ENCODE results near the gene BRD8.
"Not testable (repeated sequence)": the region's sequence is repeated elsewhere in the genome, so short reads cannot be mapped to it uniquely, and the experiment has no call there.

- not testable (repeated sequence) for TF ChIP-seq KLF10 (CRISPR knock-in tag; IDR thresholded peaks at IDR 0.05); SMARCE1 (IDR thresholded peaks at IDR 0.05); ZBTB26 (CRISPR knock-in tag; IDR thresholded peaks at IDR 0.05); SMARCC2 (IDR thresholded peaks at IDR 0.05; ENCODE audit: low read depth); ZNF174 (CRISPR knock-in tag; IDR thresholded peaks at IDR 0.05); ZNF146 (CRISPR knock-in tag; IDR thresholded peaks at IDR 0.05; ENCODE audit: unreplicated experiment); POLR2B (IDR thresholded peaks at IDR 0.05; ENCODE audit: low read depth, partially characterized antibody); MYC (IDR thresholded peaks at IDR 0.05; ENCODE audit: low read depth, low read length); MYC (CRISPR knock-in tag; IDR thresholded peaks at IDR 0.05; ENCODE audit: borderline replicate concordance, low read depth); POLR2A (conservative IDR thresholded peaks at IDR 0.05); TFAM (CRISPR knock-in tag; conservative IDR thresholded peaks at IDR 0.05); TAF1 (IDR thresholded peaks at IDR 0.05; ENCODE audit: control insufficient read depth, extremely low read depth, insufficient read depth, low read length, severe bottlenecking)
- TF ChIP-seq, protein P1, sequence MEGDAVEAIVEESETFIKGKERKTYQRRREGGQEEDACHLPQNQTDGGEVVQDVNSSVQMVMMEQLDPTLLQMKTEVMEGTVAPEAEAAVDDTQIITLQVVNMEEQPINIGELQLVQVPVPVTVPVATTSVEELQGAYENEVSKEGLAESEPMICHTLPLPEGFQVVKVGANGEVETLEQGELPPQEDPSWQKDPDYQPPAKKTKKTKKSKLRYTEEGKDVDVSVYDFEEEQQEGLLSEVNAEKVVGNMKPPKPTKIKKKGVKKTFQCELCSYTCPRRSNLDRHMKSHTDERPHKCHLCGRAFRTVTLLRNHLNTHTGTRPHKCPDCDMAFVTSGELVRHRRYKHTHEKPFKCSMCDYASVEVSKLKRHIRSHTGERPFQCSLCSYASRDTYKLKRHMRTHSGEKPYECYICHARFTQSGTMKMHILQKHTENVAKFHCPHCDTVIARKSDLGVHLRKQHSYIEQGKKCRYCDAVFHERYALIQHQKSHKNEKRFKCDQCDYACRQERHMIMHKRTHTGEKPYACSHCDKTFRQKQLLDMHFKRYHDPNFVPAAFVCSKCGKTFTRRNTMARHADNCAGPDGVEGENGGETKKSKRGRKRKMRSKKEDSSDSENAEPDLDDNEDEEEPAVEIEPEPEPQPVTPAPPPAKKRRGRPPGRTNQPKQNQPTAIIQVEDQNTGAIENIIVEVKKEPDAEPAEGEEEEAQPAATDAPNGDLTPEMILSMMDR (IDR thresholded peaks at IDR 0.05 in 2 of 3, conservative IDR thresholded peaks at IDR 0.05 in 1 of 3; ENCODE audit: insufficient read depth in 2 of 3, low read depth in 1 of 3, low read length in 3 of 3), result not testable (repeated sequence)
Observed at GRCh38 chr5:138143578-138143977, 34.9 kb downstream of the BRD8 start.

All from K562 (cell line).